ENCODE results near the gene PPM1D.

GRCh38 chr17:60631119-60631518 is 31.1 kb downstream of the PPM1D start:
- no peak for TF ChIP-seq CTCF (IDR thresholded peaks at IDR 0.05; ENCODE audit: low read depth, low read length)
- no peak for TF ChIP-seq POLR2A (IDR thresholded peaks at IDR 0.05; ENCODE audit: extremely low read depth, insufficient read length)
